GM23248 (cell line): ENCODE data around the gene TUBB1. TPM values are rescaled to one million over a fixed set of nuclear protein-coding genes. Genes with fewer than 3 reads are reported as not detected.
"Not testable (repeated sequence)": the region's sequence is repeated elsewhere in the genome, so short reads cannot be mapped to it uniquely, and the experiment has no call there.

ENCODE experiments used
- DNase-seq: peaks from one replicate; pipeline ENCODE4 v3.0.0-alpha.2; 2015
- H2AFZ ChIP-seq: fragments of 200-600 bp; sonication (generic); 2 replicates; pipeline ENCODE4 v1.6.1; 2016; ENCODE audit warnings: antibody characterized with exemption
- H3F3A ChIP-seq: fragments of 200-600 bp; sonication (generic); 2 replicates; pipeline ENCODE4 v1.6.1; 2016; ENCODE audit warnings: mild to moderate bottlenecking, antibody characterized with exemption, mixed run types; ENCODE audit not compliant: insufficient read depth
- H3K27ac ChIP-seq: fragments of 200-600 bp; sonication (generic); 2 replicates; pipeline ENCODE4 v1.5.1; 2016; ENCODE audit warnings: mild to moderate bottlenecking
- H3K27me3 ChIP-seq: fragments of 200-600 bp; sonication (generic); replicated peaks from 2 replicates; pipeline ENCODE4 v1.6.1; 2016; ENCODE audit warnings: mild to moderate bottlenecking; ENCODE audit not compliant: insufficient read depth
- H3K36me3 ChIP-seq: fragments of 200-600 bp; sonication (generic); 2 replicates; pipeline ENCODE4 v1.6.1; 2016; ENCODE audit warnings: low read depth, mild to moderate bottlenecking
- H3K4me1 ChIP-seq: fragments of 200-600 bp; sonication (generic); 2 replicates; pipeline ENCODE4 v1.6.1; 2016; ENCODE audit warnings: mild to moderate bottlenecking; ENCODE audit not compliant: insufficient read depth
- H3K4me2 ChIP-seq: fragments of 200-600 bp; sonication (generic); one replicate; pipeline ENCODE4 v1.6.1; 2016; ENCODE audit warnings: mild to moderate bottlenecking; ENCODE audit not compliant: unreplicated experiment
- H3K4me3 ChIP-seq: fragments of 200-600 bp; sonication (generic); 2 replicates; pipeline ENCODE4 v1.5.1; 2016; ENCODE audit warnings: mild to moderate bottlenecking
- H3K79me2 ChIP-seq: fragments of 200-600 bp; sonication (generic); 2 replicates; pipeline ENCODE4 v1.6.1; 2016; ENCODE audit warnings: mild to moderate bottlenecking; ENCODE audit not compliant: insufficient read depth
- H3K9ac ChIP-seq: fragments of 200-600 bp; sonication (generic); 2 replicates; pipeline ENCODE4 v1.6.1; 2016; ENCODE audit warnings: mild to moderate bottlenecking
- H3K9me2 ChIP-seq: fragments of 200-600 bp; sonication (generic); 2 replicates; pipeline ENCODE4 v1.6.1; 2016; ENCODE audit warnings: mixed run types, mild to moderate bottlenecking, moderate library complexity; ENCODE audit not compliant: insufficient read depth
- H3K9me3 ChIP-seq: fragments of 200-600 bp; sonication (generic); one replicate; pipeline ENCODE4 v1.6.1; 2017; ENCODE audit warnings: low read depth
- H4K20me1 ChIP-seq: fragments of 200-600 bp; sonication (generic); 2 replicates; pipeline ENCODE4 v1.6.0; 2016; ENCODE audit not compliant: insufficient read depth
- EZH2 ChIP-seq: fragments of 200-600 bp; sonication (generic); IDR thresholded peaks from 2 replicates; pipeline ENCODE4 v1.6.1; 2018; ENCODE audit warnings: antibody characterized with exemption, mild to moderate bottlenecking; ENCODE audit not compliant: insufficient read depth, poor library complexity, severe bottlenecking
- EZH2phosphoT487 ChIP-seq: fragments of 200-600 bp; sonication (generic); IDR thresholded peaks from 2 replicates; pipeline ENCODE4 v1.6.1; 2018; ENCODE audit warnings: antibody characterized with exemption, moderate library complexity, mild to moderate bottlenecking, low read depth; ENCODE audit not compliant: insufficient read depth
- WGBS, 2 experiments: methylation state at CpG; one replicate each; pipeline ENCODE4 v1.1.6; 2015 to 2017; ENCODE audit warnings: low lambda C conversion rate in 2 of 2, low coverage in 1 of 2; ENCODE audit errors: missing lambda C conversion rate in 2 of 2; 5-methylcytosine and 5-hydroxymethylcytosine counted together
- in situ Hi-C: fragments of 300-500 bp; cut with MboI; formaldehyde crosslinking; loops from 2 replicates; pipeline ENCODE4 v1.15.0; 2020
- polyA plus RNA-seq: library from polyadenylated mRNA; unstranded; fragments of >200 nt; fragmentation: Nextera tagmentation; extraction: Ambion mirVana; gene quantifications from 2 replicates; pipeline ENCODE4 v1.2.1, GENCODE V29; 2016
- total RNA-seq: library from RNA; depleted of rRNA; stranded (reverse); fragments of >200 nt; shearing (Covaris generic); gene quantifications from 2 replicates; pipeline ENCODE4 v1.2.3, GENCODE V29; 2014

Gene TUBB1
- total and polyA plus RNA-seq, 2 experiments from 2014 or later = 0.09 TPM; not detected in 1

GRCh38 chr20:58982406-58983114, 36.7 kb upstream of the TUBB1 start:
- Histone ChIP-seq H3K27ac (no peak overlapping the region), H3K36me3 (peaks cover 10% of the 10 kb centered on the region; the same call in 1 of the 2 replicates), H3K9ac (peak overlapping the region; percentile 85; the same call in 1 of the 2 replicates), H3K27me3 (no peaks in the 10 kb centered on the region), H2AFZ (no peak overlapping the region), H3K4me2 (peak overlapping the region; percentile 74), H3F3A (no peaks in the 10 kb centered on the region), H3K4me1 (peaks cover 6% of the 10 kb centered on the region), H3K4me3 (peak overlapping the region; percentile 96), H4K20me1 (no peaks in the 10 kb centered on the region; the same call in 1 of the 2 replicates), H3K79me2 (peaks cover 62% of the 10 kb centered on the region), H3K9me3 (no peaks in the 10 kb centered on the region), H3K9me2 (no peaks in the 10 kb centered on the region)
- peak; percentile 12 for DNase-seq
- no peak for TF ChIP-seq EZH2phosphoT487
- TF ChIP-seq EZH2 = no peak
- WGBS, 2 experiments = 83 to 86% methylated on average over 12 of the region's 12 CpGs
- in situ Hi-C loops = no loop called here

GRCh38 chr20:58983115-58983468, 36.1 kb upstream of the TUBB1 start:
- H3K27ac ChIP-seq, H4K20me1 ChIP-seq, H3K9me3 ChIP-seq, H3K4me3 ChIP-seq, H3K4me1 ChIP-seq, H3F3A ChIP-seq, H3K9ac ChIP-seq, in situ Hi-C loops, H3K9me2 ChIP-seq, DNase-seq, H2AFZ ChIP-seq, H3K4me2 ChIP-seq, H3K27me3 ChIP-seq: not testable (repeated sequence)
- peaks cover 67% of the 10 kb centered on the region for H3K79me2 ChIP-seq
- H3K36me3 ChIP-seq = peaks cover 14% of the 10 kb centered on the region; the same call in 1 of the 2 replicates
- WGBS, 2 experiments = 95 to 97% methylated on average over 8 to 12 of the region's 12 CpGs

GRCh38 chr20:58984691-58985090, 34.5 kb upstream of the TUBB1 start:
- Histone ChIP-seq H3K9me3 (no peaks in the 10 kb centered on the region), H4K20me1 (no peaks in the 10 kb centered on the region; the same call in 1 of the 2 replicates), H3K9me2 (no peaks in the 10 kb centered on the region), H3K4me1 (peaks cover 6% of the 10 kb centered on the region), H3K27ac (no peak overlapping the region), H3K4me3 (no peak overlapping the region), H3K27me3 (no peaks in the 10 kb centered on the region), H3F3A (no peaks in the 10 kb centered on the region), H3K4me2 (no peak overlapping the region), H2AFZ (no peak overlapping the region), H3K9ac (no peak overlapping the region), H3K79me2 (peaks cover 67% of the 10 kb centered on the region), H3K36me3 (peaks cover 23% of the 10 kb centered on the region; the same call in 1 of the 2 replicates)
- TF ChIP-seq EZH2phosphoT487 (no peak), EZH2 (no peak)
- in situ Hi-C loops = no loop called here
- WGBS, 2 experiments = 79 to 89% methylated on average over 6 of the region's 6 CpGs
- DNase-seq = no peak

- peaks cover 67% of the 10 kb centered on the region for H3K79me2 ChIP-seq
- in situ Hi-C loops = no loop called here
- no peak for TF ChIP-seq EZH2
- no peak for TF ChIP-seq EZH2phosphoT487
- H3K27ac ChIP-seq = no peak overlapping the region
- H3K27me3 ChIP-seq = no peaks in the 10 kb centered on the region
- no peaks in the 10 kb centered on the region for H3K9me2 ChIP-seq
- peaks cover 27% of the 10 kb centered on the region; the same call in 1 of the 2 replicates for H3K36me3 ChIP-seq
- H3K4me3 ChIP-seq = no peak overlapping the region
- no peaks in the 10 kb centered on the region; the same call in 1 of the 2 replicates for H4K20me1 ChIP-seq
- no peaks in the 10 kb centered on the region for H3K9me3 ChIP-seq
- H2AFZ ChIP-seq = no peak overlapping the region
- H3F3A ChIP-seq = peaks cover 4% of the 10 kb centered on the region; the same call in 1 of the 2 replicates
- 35 to 37% methylated on average over 5 of the region's 5 CpGs for WGBS, 2 experiments
- DNase-seq = peak; percentile 65
- peaks cover 6% of the 10 kb centered on the region for H3K4me1 ChIP-seq
- H3K4me2 ChIP-seq = no peak overlapping the region
- no peak overlapping the region for H3K9ac ChIP-seq
Measured at GRCh38 chr20:58985656-58986055, 33.6 kb upstream of the TUBB1 start.
